Activated CD8-positive, alpha-beta memory T cell treated with anti-CD3 and anti-CD28 coated beads, Interleukin-2, amount 50 U/mL, for 24 hours (primary cell): ENCODE measurements around the gene KLF14.
"Not testable (repeated sequence)": the region's sequence is repeated elsewhere in the genome, so short reads cannot be mapped to it uniquely, and the experiment has no call there.

ENCODE experiments used
- DNase-seq: peaks from one replicate; pipeline ENCODE4 v3.0.0-alpha.2; 2020; ENCODE audit errors: extremely low read depth

The KLF14 gene

DNA sequence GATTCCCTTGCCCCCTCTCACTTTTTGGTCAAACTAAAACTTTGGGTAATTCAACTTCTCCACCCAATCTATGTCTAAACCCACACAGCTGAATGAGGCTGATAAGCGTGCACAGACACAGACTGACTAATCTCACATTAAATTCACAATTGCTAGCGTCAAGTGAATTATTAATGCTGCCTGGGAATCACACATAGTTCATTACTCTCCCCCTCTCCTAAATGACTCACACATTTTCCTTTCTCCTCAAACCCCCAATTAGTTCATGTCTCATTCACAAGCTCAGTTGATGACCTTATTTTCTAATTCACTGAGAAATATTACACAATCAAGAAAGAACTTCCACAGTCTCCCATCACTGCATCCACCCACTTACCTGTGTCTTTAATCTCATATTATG, 14.5 kb downstream of the KLF14 start:
- no peak for DNase-seq

DNA sequence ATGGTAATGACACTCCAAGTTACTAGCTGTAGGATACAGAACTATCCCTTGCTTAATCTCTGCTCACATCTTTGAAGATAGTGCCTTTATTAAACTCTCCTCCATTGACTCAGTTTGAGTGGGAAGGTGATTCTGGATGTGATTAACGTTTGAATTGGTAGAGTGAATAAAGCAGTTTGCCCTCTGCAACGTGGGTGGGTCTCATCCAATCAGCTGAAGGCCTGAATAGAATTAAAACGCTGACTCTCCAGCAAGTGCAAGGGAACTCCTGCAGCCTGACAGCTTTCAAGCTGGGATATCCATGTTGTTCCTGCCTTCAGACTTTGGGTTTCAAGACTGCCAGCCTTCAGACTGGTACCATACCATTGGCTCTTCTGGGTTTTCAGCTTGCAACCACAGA, 21.6 kb downstream of the KLF14 start:
- no peak for DNase-seq

DNA sequence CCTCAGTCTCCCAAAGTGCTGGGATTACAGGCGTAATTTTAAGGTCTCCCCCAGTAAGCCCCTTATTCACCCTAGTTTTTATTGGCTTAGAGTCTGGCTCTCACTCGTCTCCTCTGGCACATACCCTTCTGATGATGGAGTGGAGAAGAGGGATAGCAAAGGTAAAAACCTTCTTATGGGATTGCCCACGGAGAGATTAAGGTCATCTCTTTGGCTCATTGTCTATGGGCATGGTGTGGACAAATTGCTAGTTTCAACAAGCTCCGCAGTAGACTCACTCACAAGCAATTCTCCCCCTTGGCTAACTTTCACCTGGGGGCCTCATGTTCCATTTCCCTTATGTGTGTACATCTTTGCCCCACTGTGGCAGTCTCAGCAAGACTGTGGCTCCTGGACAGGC, 25.2 kb downstream of the KLF14 start:
- DNase-seq = no peak

DNA sequence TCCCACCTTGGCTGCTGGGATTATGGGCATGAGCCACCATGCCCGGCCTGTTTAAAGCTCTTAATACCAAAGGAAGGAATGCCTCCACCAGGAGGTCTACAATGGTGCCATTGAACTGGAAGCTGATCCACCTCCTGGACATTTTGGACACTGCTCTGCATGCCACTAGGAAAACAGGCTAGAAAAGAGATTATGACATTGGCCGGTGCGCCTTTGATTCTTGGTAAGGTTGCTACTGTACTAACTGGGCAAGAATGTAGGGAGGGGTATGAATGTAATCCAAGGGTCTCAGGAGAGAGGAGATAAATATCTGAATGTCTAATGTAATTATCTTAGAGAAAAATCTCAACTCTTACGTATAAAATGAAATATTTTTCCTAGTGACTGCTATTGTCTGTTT, 26.0 kb downstream of the KLF14 start:
- no peak for DNase-seq

DNA sequence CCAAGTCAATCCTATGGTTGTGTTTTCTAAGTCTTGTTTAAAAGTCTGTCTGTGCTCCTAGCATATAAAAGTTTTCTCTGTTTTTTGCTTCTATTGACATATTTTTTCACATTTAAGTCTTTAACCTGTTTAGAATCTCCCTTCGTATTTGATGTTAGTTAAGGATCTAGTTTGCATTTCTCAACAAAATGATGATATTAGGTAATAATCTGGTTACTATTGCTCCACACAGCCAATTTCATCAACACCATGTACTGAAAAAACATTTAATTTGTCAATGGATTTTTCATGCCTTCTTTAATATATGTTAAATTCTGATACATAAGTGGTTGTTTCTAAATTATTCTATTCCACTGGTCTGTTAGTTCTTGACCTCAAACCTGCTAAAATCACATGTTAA, 30.2 kb downstream of the KLF14 start:
- no peak for DNase-seq

DNA sequence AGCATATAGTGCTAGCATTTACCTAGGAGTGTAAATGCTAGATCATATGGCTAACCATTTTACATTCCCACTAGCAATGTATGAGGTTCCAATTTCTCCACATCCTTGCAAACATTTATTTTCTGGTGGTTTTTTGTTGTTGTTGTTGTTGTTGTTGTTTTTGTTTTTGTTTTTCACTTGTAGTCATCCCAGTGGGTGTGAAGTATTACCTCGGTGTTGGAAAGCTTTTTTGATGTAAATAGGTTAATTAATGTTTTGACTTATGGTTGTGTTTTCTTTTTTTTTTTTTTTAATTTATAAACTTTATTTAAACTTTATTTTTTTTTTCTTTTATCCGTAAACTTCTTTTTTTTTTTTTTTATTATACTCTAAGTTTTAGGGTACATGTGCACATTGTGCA, 32.4 kb downstream of the KLF14 start:
- DNase-seq = no peak

DNA sequence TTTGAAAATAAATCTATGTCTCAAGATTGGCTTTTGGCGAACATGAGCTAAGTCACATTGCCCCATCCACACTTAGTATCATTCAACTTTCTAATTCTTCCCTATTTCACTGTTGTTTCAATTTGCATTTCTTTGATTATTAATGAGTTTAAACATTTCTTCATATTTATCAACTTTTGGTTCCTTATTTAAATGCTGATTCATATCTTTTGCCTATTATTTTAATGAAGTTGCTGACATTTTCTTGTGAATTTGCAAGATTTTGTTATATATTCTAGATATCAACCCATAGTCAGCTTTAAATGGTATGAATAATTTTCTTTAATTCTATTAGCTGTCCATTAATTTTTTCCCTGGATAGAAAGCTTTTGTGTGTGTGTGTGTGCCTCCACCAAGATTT, 33.2 kb downstream of the KLF14 start:
- no peak for DNase-seq

DNA sequence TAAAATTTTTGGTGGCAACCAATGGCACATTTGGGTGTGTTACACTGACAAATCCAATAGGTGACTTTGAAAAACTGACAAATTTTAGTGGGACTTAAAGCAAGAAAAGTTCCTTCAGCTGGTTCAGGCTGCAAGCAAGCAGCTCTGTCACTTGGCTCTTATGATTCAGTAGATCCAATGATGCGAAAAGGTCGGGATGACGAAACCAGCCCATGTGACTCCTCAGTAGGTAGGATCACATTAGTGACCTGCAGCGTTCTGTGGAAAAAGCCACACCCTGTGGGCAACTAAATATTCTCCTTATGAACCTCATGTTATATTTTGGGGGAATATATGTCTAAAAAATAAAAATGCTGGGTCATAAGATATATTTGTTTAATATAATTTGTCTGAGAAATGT, 34.3 kb downstream of the KLF14 start:
- no peak for DNase-seq

DNA sequence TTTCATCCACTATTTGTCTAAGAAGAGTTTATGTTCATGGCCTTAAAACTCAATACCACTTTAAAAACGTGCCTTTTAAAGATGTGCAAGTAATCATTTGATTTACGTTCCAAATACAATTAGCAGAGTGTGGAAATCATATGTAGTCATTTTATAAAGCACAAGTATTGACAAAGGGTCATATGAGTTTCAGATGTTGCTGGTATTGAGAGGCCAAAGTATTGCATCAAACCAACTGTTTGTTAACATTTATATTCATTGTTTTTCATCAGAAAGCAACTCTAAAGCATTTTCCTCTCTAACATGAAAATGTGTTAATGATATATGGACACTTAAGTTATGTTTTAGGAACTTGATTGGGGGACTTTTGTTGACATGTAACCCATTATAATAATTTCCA, 36.2 kb downstream of the KLF14 start:
- no peak for DNase-seq

DNA sequence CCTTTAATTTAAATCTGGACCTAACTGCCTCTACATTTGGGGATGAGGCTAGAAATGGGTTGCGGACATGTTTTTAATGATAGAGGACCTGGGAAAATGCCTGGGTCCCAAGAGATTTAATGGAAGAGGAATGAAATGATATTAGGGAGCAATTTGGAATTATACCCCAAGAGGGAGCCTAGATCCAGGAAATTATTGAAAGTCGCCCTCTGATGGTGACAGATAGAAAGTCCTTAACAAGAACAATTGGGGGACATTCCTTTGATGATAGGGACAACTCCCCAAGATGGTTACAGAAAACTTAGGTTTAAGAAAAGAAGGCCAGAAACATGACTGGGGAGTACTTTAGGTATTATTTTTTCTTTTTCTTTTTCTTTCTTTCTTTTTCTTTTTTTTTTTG, 38.2 kb downstream of the KLF14 start:
- no peak for DNase-seq

DNA sequence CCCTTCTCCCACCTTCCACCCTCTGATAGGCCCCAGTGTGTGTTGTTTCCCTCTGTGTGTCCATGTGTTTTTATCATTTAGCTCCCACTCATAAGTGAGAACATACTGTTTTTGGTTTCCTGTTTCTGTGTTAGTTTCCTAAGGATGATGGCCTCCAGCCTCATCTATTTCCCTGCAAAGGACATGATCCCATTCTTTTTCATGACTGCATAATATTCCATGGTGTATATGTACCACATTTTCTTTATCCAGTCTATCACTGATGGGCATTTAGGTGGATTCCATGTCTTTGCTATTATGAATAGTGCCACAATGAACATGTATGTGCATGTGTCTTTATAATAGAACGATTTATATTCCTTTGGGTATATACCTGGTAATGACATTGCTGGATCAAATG, 41.6 kb downstream of the KLF14 start:
- DNase-seq = not testable (repeated sequence)

DNA sequence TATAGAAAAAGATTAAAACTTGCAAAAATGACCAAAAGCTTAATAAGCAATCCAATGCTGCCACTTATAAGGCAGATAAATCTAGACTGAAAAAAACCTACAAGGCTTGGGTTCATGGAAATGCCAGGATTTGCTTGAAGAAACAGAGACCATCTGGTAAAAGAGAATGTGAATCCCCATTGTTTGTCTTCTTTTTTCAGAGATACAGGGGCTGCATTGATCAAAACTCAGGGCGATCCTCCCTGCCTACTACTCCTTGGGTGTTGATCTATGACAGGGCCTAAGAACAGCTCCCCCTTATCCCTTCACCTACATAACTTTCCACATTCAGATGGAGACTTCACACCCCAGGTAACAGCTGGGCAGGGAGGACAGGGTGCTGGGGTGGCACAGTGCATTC, 44.3 kb downstream of the KLF14 start:
- DNase-seq = no peak

DNA sequence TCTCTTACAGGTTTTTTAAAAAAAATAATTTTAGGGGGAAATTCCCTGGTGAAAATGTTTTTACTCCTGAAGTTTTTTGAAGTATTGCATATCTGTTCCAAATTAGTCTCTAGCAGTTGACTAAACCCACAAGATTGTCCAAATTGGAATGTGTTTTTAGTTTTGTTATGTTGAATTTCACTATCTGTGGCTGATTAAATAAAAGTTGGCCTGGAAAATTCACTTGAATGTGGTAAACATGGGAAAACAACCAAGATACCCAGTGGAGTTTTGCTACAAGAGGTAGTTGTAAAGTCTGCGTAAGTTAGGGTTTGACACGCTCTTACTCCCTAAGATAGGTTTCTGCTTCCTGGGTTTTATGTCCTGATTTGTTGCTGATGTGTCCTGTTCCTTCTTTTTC, 51.0 kb downstream of the KLF14 start:
- no peak for DNase-seq
